Measurements from ENCODE around the gene PDILT.

Gene PDILT

DNA sequence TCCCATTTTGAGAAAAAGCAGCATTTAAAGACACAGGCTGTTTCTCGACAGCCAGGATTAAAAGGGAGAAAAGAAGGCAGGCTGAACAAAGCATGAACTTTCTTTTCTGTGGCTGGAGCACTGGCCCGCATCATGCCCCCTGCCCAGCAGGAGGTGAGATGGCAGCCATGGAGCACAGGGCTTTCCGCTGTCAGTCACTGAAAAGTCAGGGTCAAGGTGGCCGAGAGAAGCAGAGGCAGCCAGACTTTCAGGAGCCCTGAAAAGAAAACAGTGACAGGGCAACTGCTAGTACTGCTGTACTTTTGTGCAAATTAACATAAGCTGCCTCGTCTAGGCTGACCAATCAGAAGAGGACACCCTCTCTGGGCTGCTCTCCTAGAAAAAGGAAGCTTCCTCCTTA is 71.4 kb downstream of the PDILT start:
- no peaks in the 10 kb centered on the region for H3K4me1 ChIP-seq (ENCODE audit: low read depth, poor library complexity, severe bottlenecking)
- no peaks in the 10 kb centered on the region for H3K27me3 ChIP-seq (ENCODE audit: insufficient read depth, low read depth)
- H2AFZ ChIP-seq (ENCODE audit: low read depth), result no peak overlapping the region
- TF ChIP-seq, protein P1, sequence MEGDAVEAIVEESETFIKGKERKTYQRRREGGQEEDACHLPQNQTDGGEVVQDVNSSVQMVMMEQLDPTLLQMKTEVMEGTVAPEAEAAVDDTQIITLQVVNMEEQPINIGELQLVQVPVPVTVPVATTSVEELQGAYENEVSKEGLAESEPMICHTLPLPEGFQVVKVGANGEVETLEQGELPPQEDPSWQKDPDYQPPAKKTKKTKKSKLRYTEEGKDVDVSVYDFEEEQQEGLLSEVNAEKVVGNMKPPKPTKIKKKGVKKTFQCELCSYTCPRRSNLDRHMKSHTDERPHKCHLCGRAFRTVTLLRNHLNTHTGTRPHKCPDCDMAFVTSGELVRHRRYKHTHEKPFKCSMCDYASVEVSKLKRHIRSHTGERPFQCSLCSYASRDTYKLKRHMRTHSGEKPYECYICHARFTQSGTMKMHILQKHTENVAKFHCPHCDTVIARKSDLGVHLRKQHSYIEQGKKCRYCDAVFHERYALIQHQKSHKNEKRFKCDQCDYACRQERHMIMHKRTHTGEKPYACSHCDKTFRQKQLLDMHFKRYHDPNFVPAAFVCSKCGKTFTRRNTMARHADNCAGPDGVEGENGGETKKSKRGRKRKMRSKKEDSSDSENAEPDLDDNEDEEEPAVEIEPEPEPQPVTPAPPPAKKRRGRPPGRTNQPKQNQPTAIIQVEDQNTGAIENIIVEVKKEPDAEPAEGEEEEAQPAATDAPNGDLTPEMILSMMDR (conservative IDR thresholded peaks at IDR 0.05; ENCODE audit: low read depth, low read length), result no peak
- H3K4me2 ChIP-seq, result no peak overlapping the region
- H3K9ac ChIP-seq, result no peak overlapping the region
- H3K4me3 ChIP-seq (IDR thresholded peaks at IDR 0.05; ENCODE audit: insufficient read depth, low read depth, low read length), result no peak overlapping the region
- H3K79me2 ChIP-seq (ENCODE audit: insufficient read depth, low read depth), result no peaks in the 10 kb centered on the region
- no peak overlapping the region for H3K27ac ChIP-seq
- H3K36me3 ChIP-seq (ENCODE audit: insufficient read depth), result no peaks in the 10 kb centered on the region
- H4K20me1 ChIP-seq (ENCODE audit: insufficient read depth), result no peaks in the 10 kb centered on the region

DNA sequence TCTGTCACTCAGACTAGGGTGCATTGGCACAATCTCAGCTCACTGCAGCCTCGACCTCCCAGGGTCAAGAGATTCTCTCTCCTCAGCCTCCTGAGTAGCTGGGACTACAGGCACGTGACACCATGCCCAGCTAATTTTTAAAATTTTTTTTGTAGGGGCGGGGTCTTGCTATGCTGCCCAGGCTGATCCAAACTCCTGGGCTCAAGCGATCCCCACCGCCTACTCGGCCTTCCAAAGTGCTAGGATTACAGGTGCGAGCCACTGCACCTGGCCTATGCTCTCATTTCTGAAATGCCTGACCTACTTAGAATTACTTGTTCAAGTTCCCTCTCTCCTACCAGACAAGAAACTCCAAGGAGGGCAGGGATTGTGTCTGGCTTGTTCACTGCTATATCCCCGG is 72.1 kb downstream of the PDILT start:
- H3K27me3 ChIP-seq (ENCODE audit: insufficient read depth, low read depth), result no peaks in the 10 kb centered on the region
- no peaks in the 10 kb centered on the region for H3K36me3 ChIP-seq (ENCODE audit: insufficient read depth)
- H2AFZ ChIP-seq (ENCODE audit: low read depth), result no peak overlapping the region
- no peak overlapping the region for H3K27ac ChIP-seq
- no peaks in the 10 kb centered on the region for H3K4me1 ChIP-seq (ENCODE audit: low read depth, poor library complexity, severe bottlenecking)
- TF ChIP-seq, protein P1 (conservative IDR thresholded peaks at IDR 0.05; ENCODE audit: low read depth, low read length), result no peak
- no peaks in the 10 kb centered on the region for H3K79me2 ChIP-seq (ENCODE audit: insufficient read depth, low read depth)
- no peak overlapping the region for H3K4me3 ChIP-seq (IDR thresholded peaks at IDR 0.05; ENCODE audit: insufficient read depth, low read depth, low read length)
- no peak overlapping the region for H3K9ac ChIP-seq
- H3K4me2 ChIP-seq, result no peak overlapping the region
- H4K20me1 ChIP-seq (ENCODE audit: insufficient read depth), result no peaks in the 10 kb centered on the region

DNA sequence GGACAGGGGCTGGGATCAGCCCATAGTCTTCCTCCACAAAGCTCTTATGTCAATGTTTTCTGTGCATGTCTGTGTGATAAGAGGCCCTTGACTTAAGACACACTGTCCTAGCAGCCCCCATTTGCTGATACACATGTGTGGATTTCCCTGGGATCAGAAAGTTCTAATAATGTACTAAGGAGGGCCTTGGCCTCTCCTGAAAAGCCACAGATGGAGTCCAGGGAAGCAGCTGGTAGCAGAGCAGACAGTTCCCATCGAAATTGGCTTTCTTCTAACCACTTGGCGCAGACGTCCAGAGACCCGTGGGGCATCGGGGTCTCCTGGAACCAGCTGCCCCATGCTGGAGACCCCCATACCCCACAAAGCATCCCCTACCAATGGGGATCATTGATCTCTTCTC is 72.9 kb downstream of the PDILT start:
- no peak overlapping the region for H2AFZ ChIP-seq (ENCODE audit: low read depth)
- H3K4me3 ChIP-seq (IDR thresholded peaks at IDR 0.05; ENCODE audit: insufficient read depth, low read depth, low read length), result no peak overlapping the region
- H3K36me3 ChIP-seq (ENCODE audit: insufficient read depth), result no peaks in the 10 kb centered on the region
- no peaks in the 10 kb centered on the region for H3K79me2 ChIP-seq (ENCODE audit: insufficient read depth, low read depth)
- H3K27ac ChIP-seq, result no peak overlapping the region
- H3K27me3 ChIP-seq (ENCODE audit: insufficient read depth, low read depth), result no peaks in the 10 kb centered on the region
- no peaks in the 10 kb centered on the region for H4K20me1 ChIP-seq (ENCODE audit: insufficient read depth)
- TF ChIP-seq, protein P1 (conservative IDR thresholded peaks at IDR 0.05; ENCODE audit: low read depth, low read length), result no peak
- no peak overlapping the region for H3K9ac ChIP-seq
- H3K4me2 ChIP-seq, result no peak overlapping the region
- no peaks in the 10 kb centered on the region for H3K4me1 ChIP-seq (ENCODE audit: low read depth, poor library complexity, severe bottlenecking)

DNA sequence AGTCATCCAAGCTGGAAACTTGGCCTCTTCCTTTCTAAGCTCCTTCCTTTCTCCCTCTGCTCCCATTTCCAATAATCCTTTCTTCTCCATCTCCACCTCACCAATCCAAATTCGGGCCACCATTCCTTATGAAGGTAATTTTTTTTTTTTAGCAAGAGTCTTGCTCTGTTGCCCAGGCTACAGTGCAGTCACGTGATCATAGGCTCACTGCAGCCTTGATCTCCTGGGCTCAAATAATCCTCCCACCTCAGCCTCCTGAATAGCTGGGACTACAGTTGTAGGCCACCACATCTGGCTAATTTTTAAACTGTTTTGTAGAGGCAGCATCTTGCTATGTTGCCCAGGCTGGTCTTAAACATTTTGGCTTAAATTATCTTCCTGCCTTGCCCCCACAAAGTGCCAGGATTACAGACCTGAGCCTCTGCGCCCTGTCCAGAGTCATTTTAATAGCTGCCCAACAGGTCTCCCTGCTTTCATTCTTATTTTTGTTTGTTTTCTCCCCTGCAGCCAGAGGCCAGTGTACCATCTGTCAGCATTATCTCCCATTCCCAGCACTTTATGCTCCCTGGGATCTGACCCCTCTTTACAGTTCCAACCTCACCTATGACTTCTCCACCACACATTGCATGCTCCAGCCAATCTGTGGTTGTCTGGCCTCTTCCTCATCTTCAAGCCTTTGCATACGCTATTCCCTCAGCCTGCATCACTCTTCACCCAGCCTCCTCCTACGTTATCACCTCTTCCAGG is 75.0 kb downstream of the PDILT start:
- no peak overlapping the region for H3K4me3 ChIP-seq (IDR thresholded peaks at IDR 0.05; ENCODE audit: insufficient read depth, low read depth, low read length)
- no peak overlapping the region for H3K4me2 ChIP-seq
- no peak overlapping the region for H3K9ac ChIP-seq
- TF ChIP-seq, protein P1 (conservative IDR thresholded peaks at IDR 0.05; ENCODE audit: low read depth, low read length), result no peak
- no peak overlapping the region for H3K27ac ChIP-seq
- no peaks in the 10 kb centered on the region for H3K4me1 ChIP-seq (ENCODE audit: low read depth, poor library complexity, severe bottlenecking)
- H3K36me3 ChIP-seq (ENCODE audit: insufficient read depth), result no peaks in the 10 kb centered on the region
- H3K79me2 ChIP-seq (ENCODE audit: insufficient read depth, low read depth), result no peaks in the 10 kb centered on the region
- no peaks in the 10 kb centered on the region for H4K20me1 ChIP-seq (ENCODE audit: insufficient read depth)
- no peaks in the 10 kb centered on the region for H3K27me3 ChIP-seq (ENCODE audit: insufficient read depth, low read depth)
- no peak overlapping the region for H2AFZ ChIP-seq (ENCODE audit: low read depth)

Measured in KMS-11 (cell line).